Neural crest cell (in vitro differentiated cells): ENCODE measurements around the gene SPINK8. TPM values are rescaled to one million over a fixed set of nuclear protein-coding genes. Genes with fewer than 3 reads are reported as not detected.
A peak's percentile ranks its signal among the peaks of the same experiment; 100 is the strongest.

Source experiments
- DNase-seq: peaks from one replicate; pipeline ENCODE4 v3.0.0; 2021; ENCODE audit warnings: low read depth, mixed read lengths, low spot score
- H3K27ac Mint-ChIP-seq: one replicate; pipeline ENCODE4 v1.8.0; 2021; ENCODE audit warnings: mild to moderate bottlenecking, mixed read lengths; ENCODE audit not compliant: unreplicated experiment
- H3K27me3 Mint-ChIP-seq: 2 replicates; pipeline ENCODE4 v1.8.0; 2021; ENCODE audit warnings: low read depth, mild to moderate bottlenecking, mixed read lengths
- H3K36me3 Mint-ChIP-seq: 2 replicates; pipeline ENCODE4 v1.8.0; 2021; ENCODE audit warnings: low read depth, mild to moderate bottlenecking, mixed read lengths
- H3K4me1 Mint-ChIP-seq: 2 replicates; pipeline ENCODE4 v1.8.0; 2021; ENCODE audit warnings: mixed read lengths
- H3K4me3 Mint-ChIP-seq: one replicate; pipeline ENCODE4 v1.8.0; 2021; ENCODE audit warnings: mild to moderate bottlenecking, mixed read lengths
- H3K9me3 Mint-ChIP-seq: 2 replicates; pipeline ENCODE4 v1.8.0; 2021; ENCODE audit warnings: mixed read lengths
- total RNA-seq: library from RNA; stranded (reverse); gene quantifications from 2 replicates; pipeline ENCODE4 v1.2.1, GENCODE V29; 2021
- TF ChIP-seq, protein P1 (sequence below): fragments of 200-600 bp; sonication (generic); conservative IDR thresholded peaks from 2 replicates; pipeline ENCODE4 v1.5.0; 2021; ENCODE audit warnings: antibody characterized with exemption, mild to moderate bottlenecking

Gene SPINK8
- total RNA-seq, 1 donor from 2014 or later = not detected

DNA sequence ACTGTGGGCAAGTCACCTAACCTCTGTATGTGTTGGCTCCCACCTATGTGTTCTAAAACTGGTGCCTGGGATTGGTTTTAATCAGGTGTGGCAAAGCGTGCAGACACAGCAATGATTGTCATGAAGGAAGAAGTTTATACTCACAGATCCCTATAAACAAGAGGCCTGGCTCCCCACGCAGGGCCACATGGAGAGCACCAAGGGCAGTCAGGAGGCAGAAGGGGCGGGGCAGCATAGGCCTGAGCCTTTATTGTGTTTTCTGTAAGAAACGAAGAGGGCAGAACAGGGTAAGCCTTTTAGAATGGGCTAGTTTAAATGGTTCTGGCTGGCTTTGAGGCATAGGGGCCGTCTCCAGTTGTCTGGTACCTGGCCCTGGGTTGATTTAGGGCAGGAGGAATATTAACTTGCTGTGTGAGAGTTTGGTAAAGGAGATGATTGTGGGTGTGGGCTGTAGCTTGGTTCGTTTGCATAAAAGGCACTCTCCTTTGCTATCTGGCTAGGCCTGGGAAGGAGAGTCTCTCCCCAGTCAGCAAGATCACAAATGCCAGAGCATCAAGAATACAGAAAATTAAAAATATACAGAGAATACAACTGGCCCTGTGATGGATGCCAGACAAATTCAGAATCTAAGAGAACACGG, 36.4 kb upstream of the SPINK8 start:
- peaks cover 3% of the 10 kb centered on the region for H3K9me3 Mint-ChIP-seq
- peaks cover 8% of the 10 kb centered on the region for H3K4me1 Mint-ChIP-seq
- H3K27me3 Mint-ChIP-seq = peaks cover 3% of the 10 kb centered on the region
- H3K27ac Mint-ChIP-seq = peak overlapping the region; percentile 3
- H3K36me3 Mint-ChIP-seq = no peaks in the 10 kb centered on the region
- no peak overlapping the region for H3K4me3 Mint-ChIP-seq
- TF ChIP-seq, protein P1, sequence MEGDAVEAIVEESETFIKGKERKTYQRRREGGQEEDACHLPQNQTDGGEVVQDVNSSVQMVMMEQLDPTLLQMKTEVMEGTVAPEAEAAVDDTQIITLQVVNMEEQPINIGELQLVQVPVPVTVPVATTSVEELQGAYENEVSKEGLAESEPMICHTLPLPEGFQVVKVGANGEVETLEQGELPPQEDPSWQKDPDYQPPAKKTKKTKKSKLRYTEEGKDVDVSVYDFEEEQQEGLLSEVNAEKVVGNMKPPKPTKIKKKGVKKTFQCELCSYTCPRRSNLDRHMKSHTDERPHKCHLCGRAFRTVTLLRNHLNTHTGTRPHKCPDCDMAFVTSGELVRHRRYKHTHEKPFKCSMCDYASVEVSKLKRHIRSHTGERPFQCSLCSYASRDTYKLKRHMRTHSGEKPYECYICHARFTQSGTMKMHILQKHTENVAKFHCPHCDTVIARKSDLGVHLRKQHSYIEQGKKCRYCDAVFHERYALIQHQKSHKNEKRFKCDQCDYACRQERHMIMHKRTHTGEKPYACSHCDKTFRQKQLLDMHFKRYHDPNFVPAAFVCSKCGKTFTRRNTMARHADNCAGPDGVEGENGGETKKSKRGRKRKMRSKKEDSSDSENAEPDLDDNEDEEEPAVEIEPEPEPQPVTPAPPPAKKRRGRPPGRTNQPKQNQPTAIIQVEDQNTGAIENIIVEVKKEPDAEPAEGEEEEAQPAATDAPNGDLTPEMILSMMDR = no peak
- no peak for DNase-seq

DNA sequence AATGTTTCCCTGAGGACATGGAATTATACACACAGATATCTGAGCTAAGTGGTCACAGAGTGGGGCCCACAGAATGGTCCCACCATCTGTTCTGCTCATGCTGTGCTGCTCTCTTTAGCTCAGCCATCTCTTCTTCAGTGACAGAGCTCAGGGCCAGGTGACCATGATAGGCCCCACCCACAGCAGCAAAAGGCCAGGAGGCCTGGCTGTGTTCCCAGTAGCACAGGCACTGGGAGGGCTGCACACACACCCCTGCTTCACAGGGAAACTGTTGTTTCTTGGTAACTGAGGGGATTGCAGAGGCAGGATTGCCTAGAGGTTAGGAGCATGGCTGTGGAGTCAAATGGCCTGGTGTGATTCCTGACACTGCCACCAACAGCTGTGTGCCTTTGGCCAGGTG, 33.7 kb upstream of the SPINK8 start:
- Mint-ChIP-seq H3K27ac (no peak overlapping the region), H3K4me3 (no peak overlapping the region), H3K27me3 (peaks cover 5% of the 10 kb centered on the region), H3K4me1 (peaks cover 8% of the 10 kb centered on the region), H3K36me3 (peaks cover 2% of the 10 kb centered on the region), H3K9me3 (peaks cover 8% of the 10 kb centered on the region)
- DNase-seq = no peak
- TF ChIP-seq, protein P1 = no peak

DNA sequence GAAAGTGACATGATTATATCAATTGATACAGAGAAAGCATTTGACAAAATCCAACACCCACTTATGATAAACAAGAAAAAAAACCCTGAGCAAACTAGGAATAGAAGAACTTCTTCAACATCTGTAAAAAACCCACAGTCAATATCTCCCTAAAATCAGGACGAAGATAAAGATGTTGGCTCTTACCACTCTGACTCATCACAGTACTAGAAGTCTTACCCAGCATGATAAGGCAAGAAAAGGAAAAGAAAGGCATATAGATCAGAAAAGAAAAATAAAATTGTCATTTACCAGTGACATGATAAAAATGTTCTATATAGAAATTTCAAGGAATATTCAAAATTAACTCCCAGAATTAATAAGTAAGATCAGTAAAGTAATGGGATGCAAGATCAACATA, 31.4 kb upstream of the SPINK8 start:
- no peak overlapping the region for H3K27ac Mint-ChIP-seq
- peaks cover 5% of the 10 kb centered on the region for H3K4me1 Mint-ChIP-seq
- TF ChIP-seq, protein P1 = no peak
- DNase-seq = no peak
- peaks cover 5% of the 10 kb centered on the region for H3K36me3 Mint-ChIP-seq
- peaks cover 17% of the 10 kb centered on the region for H3K9me3 Mint-ChIP-seq
- no peak overlapping the region for H3K4me3 Mint-ChIP-seq
- peaks cover 13% of the 10 kb centered on the region for H3K27me3 Mint-ChIP-seq

DNA sequence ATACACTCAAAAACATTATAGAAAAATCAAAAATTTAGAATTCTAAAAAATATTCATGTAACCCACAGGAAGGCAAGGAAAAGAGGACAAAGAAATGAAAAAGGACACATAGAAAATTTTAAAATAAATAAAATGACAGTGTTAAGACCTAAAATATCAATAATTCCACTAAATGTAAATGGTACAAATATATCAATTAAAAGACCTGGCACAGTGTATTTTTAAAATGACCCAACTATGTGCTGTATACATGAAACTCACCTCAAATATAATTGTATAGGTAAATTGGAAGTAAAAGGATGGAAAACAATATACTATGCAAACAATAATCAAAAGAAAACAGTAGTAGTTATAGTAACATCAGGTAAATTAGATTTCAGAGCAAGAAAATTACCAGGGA, 28.5 kb upstream of the SPINK8 start:
- peaks cover 16% of the 10 kb centered on the region for H3K27me3 Mint-ChIP-seq
- no peak overlapping the region for H3K27ac Mint-ChIP-seq
- no peak overlapping the region for H3K4me3 Mint-ChIP-seq
- TF ChIP-seq, protein P1 = no peak
- H3K36me3 Mint-ChIP-seq = peaks cover 5% of the 10 kb centered on the region
- no peaks in the 10 kb centered on the region for H3K4me1 Mint-ChIP-seq
- DNase-seq = no peak
- H3K9me3 Mint-ChIP-seq = peaks cover 17% of the 10 kb centered on the region

DNA sequence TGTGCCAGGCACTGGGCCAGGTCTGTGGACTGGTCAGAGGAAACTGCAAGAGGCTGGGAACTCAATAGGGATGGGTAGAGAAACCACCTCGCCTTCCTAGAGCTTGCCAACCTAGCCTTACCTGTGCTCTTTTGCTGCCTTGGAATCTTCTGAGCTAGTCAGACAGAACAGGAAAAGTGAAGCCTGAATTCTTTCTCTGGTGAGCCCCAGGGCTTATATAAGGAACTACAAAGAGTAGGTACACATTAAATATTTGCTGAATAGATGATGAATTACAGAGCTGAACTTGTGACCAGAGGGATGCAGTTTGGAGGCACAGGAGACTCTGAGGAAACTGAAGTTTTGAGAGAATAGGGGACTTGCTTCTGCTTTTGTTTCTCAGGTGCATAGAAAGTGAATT, 23.0 kb upstream of the SPINK8 start:
- Mint-ChIP-seq H3K4me1 (no peaks in the 10 kb centered on the region), H3K9me3 (peaks cover 13% of the 10 kb centered on the region), H3K27me3 (peaks cover 18% of the 10 kb centered on the region), H3K27ac (no peak overlapping the region), H3K4me3 (no peak overlapping the region), H3K36me3 (no peaks in the 10 kb centered on the region)
- TF ChIP-seq, protein P1 = no peak
- no peak for DNase-seq
